Loucy (cell line): Measurements from ENCODE around the gene RUNX1.

ENCODE experiments used
- H2AFZ ChIP-seq: fragments of 200-600 bp; sonication (generic); 2 replicates; pipeline ENCODE4 v1.6.0; 2016; ENCODE audit warnings: antibody characterized with exemption, mild to moderate bottlenecking, low read length, moderate library complexity
- H3F3A ChIP-seq: fragments of 200-600 bp; 2 replicates; pipeline ENCODE4 v1.6.0; 2016; ENCODE audit warnings: antibody characterized with exemption, low read depth, mild to moderate bottlenecking
- H3K27me3 ChIP-seq: fragments of 200-600 bp; sonication (generic); 2 replicates; pipeline ENCODE4 v1.6.1; 2014; ENCODE audit warnings: low read length, mild to moderate bottlenecking; ENCODE audit not compliant: insufficient read depth, poor library complexity, severe bottlenecking
- H3K36me3 ChIP-seq: fragments of 200-600 bp; sonication (generic); 2 replicates; pipeline ENCODE4 v1.6.1; 2016; ENCODE audit warnings: low read length; ENCODE audit not compliant: insufficient read depth
- H3K4me1 ChIP-seq: fragments of 200-600 bp; sonication (generic); 2 replicates; pipeline ENCODE4 v1.5.1; 2014; ENCODE audit warnings: low read length, mild to moderate bottlenecking; ENCODE audit not compliant: insufficient read depth, poor library complexity, severe bottlenecking
- H3K4me2 ChIP-seq: fragments of 200-600 bp; sonication (generic); 2 replicates; pipeline ENCODE4 v1.6.0; 2014; ENCODE audit warnings: antibody characterized with exemption, low read length, low read depth, mild to moderate bottlenecking; ENCODE audit not compliant: poor library complexity, severe bottlenecking
- H3K4me3 ChIP-seq: fragments of 200-600 bp; sonication (generic); 2 replicates; pipeline ENCODE4 v1.5.1; 2014; ENCODE audit warnings: low read length, mild to moderate bottlenecking, mixed read lengths; ENCODE audit not compliant: poor library complexity, severe bottlenecking
- H3K79me2 ChIP-seq: fragments of 200-600 bp; sonication (generic); 2 replicates; pipeline ENCODE4 v1.6.1; 2014; ENCODE audit warnings: low read length; ENCODE audit not compliant: insufficient read depth
- H3K9ac ChIP-seq: fragments of 200-600 bp; sonication (generic); 2 replicates; pipeline ENCODE4 v1.6.0; 2014; ENCODE audit warnings: mild to moderate bottlenecking, low read depth, low read length, moderate library complexity; ENCODE audit not compliant: poor library complexity, severe bottlenecking
- H3K9me2 ChIP-seq: fragments of 200-600 bp; sonication (generic); replicated peaks from 2 replicates; pipeline ENCODE4 v1.6.1; 2016; ENCODE audit warnings: low read depth, low read length, mixed read lengths
- H3K9me3 ChIP-seq: fragments of 200-600 bp; sonication (generic); 2 replicates; pipeline ENCODE4 v1.6.1; 2014; ENCODE audit warnings: mild to moderate bottlenecking, antibody characterized with exemption, low read length, low read depth; ENCODE audit not compliant: insufficient read depth
- H4K20me1 ChIP-seq: fragments of 200-600 bp; sonication (generic); 2 replicates; pipeline ENCODE4 v1.6.0; 2014; ENCODE audit warnings: antibody characterized with exemption, low read length, mild to moderate bottlenecking; ENCODE audit not compliant: insufficient read depth, poor library complexity, severe bottlenecking
- EZH2phosphoT487 ChIP-seq: fragments of 200-600 bp; IDR thresholded peaks from 2 replicates; pipeline ENCODE4 v1.6.1; 2018; ENCODE audit warnings: antibody characterized with exemption, mild to moderate bottlenecking, moderate library complexity, borderline replicate concordance
- TF ChIP-seq, protein P1 (sequence below): fragments of 200-600 bp; sonication (generic); conservative IDR thresholded peaks from 2 replicates; pipeline ENCODE4 v1.5.1; 2014; ENCODE audit warnings: mild to moderate bottlenecking, antibody characterized with exemption, low read length

The RUNX1 gene

DNA sequence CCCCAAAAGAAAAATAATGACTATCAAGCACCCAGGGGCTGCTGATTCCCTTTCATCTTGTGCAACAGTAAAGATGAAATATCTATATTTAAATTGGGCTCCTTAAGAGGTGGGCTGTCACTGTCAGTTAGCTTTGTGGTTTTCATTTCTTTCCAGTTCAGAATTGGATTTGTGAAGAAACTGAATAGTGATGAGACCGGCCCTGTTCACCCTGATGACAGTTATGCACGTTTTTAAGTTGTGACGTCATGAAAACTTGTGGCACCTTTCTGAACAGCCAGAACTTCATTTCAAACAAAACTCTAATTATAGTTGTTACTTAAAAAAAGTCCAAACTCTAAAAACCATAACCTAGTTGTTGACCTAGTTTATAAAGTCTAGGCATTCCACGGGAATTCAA is 125.9 kb downstream of the RUNX1 start:
- peak overlapping the region; percentile 47 for H3K4me2 ChIP-seq
- no peak overlapping the region for H3K4me3 ChIP-seq
- H3K9me3 ChIP-seq, result no peaks in the 10 kb centered on the region
- H4K20me1 ChIP-seq, result peaks cover 72% of the 10 kb centered on the region
- H3K36me3 ChIP-seq, result peaks cover 59% of the 10 kb centered on the region
- H3K4me1 ChIP-seq, result peaks cover 48% of the 10 kb centered on the region
- no peaks in the 10 kb centered on the region for H3K9me2 ChIP-seq
- peaks cover 99% of the 10 kb centered on the region for H3K79me2 ChIP-seq
- H2AFZ ChIP-seq, result no peak overlapping the region
- H3F3A ChIP-seq, result no peaks in the 10 kb centered on the region
- no peaks in the 10 kb centered on the region for H3K27me3 ChIP-seq
- no peak overlapping the region for H3K9ac ChIP-seq
- TF ChIP-seq, protein P1, sequence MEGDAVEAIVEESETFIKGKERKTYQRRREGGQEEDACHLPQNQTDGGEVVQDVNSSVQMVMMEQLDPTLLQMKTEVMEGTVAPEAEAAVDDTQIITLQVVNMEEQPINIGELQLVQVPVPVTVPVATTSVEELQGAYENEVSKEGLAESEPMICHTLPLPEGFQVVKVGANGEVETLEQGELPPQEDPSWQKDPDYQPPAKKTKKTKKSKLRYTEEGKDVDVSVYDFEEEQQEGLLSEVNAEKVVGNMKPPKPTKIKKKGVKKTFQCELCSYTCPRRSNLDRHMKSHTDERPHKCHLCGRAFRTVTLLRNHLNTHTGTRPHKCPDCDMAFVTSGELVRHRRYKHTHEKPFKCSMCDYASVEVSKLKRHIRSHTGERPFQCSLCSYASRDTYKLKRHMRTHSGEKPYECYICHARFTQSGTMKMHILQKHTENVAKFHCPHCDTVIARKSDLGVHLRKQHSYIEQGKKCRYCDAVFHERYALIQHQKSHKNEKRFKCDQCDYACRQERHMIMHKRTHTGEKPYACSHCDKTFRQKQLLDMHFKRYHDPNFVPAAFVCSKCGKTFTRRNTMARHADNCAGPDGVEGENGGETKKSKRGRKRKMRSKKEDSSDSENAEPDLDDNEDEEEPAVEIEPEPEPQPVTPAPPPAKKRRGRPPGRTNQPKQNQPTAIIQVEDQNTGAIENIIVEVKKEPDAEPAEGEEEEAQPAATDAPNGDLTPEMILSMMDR, result no peak
- TF ChIP-seq EZH2phosphoT487, result no peak

DNA sequence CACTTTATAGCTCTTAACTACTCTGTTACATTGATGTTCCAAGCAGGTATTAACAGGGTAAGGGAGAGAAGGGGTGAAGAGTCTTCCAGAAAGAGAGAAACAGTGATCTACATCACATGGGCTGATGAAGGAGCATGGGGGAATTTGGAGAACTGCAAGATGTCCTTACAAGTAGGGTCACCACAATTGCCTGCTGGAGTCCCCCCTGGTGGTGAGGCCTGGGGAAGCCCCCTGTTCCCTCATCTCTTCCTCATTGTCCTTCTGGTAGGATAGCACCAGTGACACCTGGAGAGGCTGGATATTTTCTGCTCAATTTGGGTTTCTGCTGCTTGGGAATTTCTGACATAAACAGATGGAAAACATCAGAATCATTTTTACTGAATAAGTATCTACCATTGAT is 126.6 kb downstream of the RUNX1 start:
- Histone ChIP-seq H2AFZ (no peak overlapping the region), H4K20me1 (peaks cover 67% of the 10 kb centered on the region), H3K79me2 (peaks cover 99% of the 10 kb centered on the region), H3K9me2 (no peaks in the 10 kb centered on the region), H3K4me2 (no peak overlapping the region), H3K4me3 (no peak overlapping the region), H3K27me3 (no peaks in the 10 kb centered on the region), H3K4me1 (peaks cover 44% of the 10 kb centered on the region), H3K9me3 (no peaks in the 10 kb centered on the region), H3K36me3 (peaks cover 60% of the 10 kb centered on the region), H3F3A (no peaks in the 10 kb centered on the region), H3K9ac (no peak overlapping the region)
- TF ChIP-seq, protein P1, result peak; percentile 59
- no peak for TF ChIP-seq EZH2phosphoT487

DNA sequence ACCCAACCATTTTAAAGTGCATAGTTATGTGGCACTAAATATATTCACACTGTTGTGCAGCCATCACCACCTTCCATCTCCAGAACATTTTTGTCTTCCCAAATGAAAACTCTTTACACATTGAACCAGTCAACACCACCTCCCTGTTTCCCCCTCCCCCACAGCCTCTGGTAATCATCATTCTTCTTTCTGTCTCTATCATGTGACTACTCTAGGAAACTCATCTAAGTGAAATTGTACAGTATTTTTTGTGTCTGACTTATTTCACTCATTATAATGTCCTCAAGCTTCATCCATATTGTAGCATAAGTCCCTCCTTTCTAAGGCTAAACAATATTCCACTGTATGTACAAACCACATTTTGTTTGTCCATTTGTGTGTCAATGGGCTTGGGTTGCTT is 128.0 kb downstream of the RUNX1 start:
- Histone ChIP-seq H3K9me3 (no peaks in the 10 kb centered on the region), H3K27me3 (no peaks in the 10 kb centered on the region), H3K4me2 (no peak overlapping the region), H4K20me1 (peaks cover 69% of the 10 kb centered on the region), H3K9ac (no peak overlapping the region), H3K4me3 (no peak overlapping the region), H2AFZ (no peak overlapping the region), H3F3A (no peaks in the 10 kb centered on the region), H3K36me3 (peaks cover 65% of the 10 kb centered on the region), H3K79me2 (peaks cover 99% of the 10 kb centered on the region), H3K9me2 (no peaks in the 10 kb centered on the region), H3K4me1 (peaks cover 38% of the 10 kb centered on the region)
- TF ChIP-seq, protein P1, result no peak
- no peak for TF ChIP-seq EZH2phosphoT487
